IMR-90 (cell line): ENCODE measurements around the gene NECAB2. TPM values are rescaled to one million over a fixed set of nuclear protein-coding genes. Genes with fewer than 3 reads are reported as not detected.

Source experiments
- ATAC-seq: fragments of 200-7000 bp; cut with Tn5 transposase; 2 replicates; pipeline ENCODE4 v1.9.1; 2020; ENCODE audit warnings: low read depth, mild to moderate bottlenecking, moderate library complexity
- BruUV-seq: library from RNA; stranded (reverse); fragments of 400-500 nt; replicated peaks from 2 replicates; lab custom pipeline; 2021; lab: Mats Ljungman, UMichigan
- CTCF ChIA-PET: fragments of 300-600 bp; formaldehyde crosslinking; extraction: SDS; loops from one replicate; lab custom pipeline; 2021; ENCODE audit warnings: antibody characterized with exemption; lab: Yijun Ruan, JAX
- POLR2A ChIA-PET: fragments of 300-600 bp; sonication (Branson Sonifier 250); formaldehyde crosslinking; loops from one replicate; lab custom pipeline; 2022; ENCODE audit warnings: antibody characterized with exemption; ENCODE audit not compliant: unreplicated experiment; lab: Charles Lee
- DNase-seq: peaks from one replicate; pipeline ENCODE4 v3.0.0; 2013
- H2AFZ ChIP-seq: replicated peaks from 2 replicates; pipeline ENCODE3; 2013; ENCODE audit warnings: low read length, mild to moderate bottlenecking; ENCODE audit not compliant: poor library complexity
- H2AK5ac ChIP-seq: 2 replicates; pipeline ENCODE4 v1.6.1; 2013; ENCODE audit warnings: low read depth, low read length, inconsistent platforms
- H2AK9ac ChIP-seq: replicated peaks from 2 replicates; pipeline ENCODE3; 2013; ENCODE audit warnings: mild to moderate bottlenecking, low read depth, low read length, moderate library complexity; ENCODE audit not compliant: poor library complexity
- H2BK120ac ChIP-seq: 2 replicates; pipeline ENCODE4 v1.6.1; 2013; ENCODE audit warnings: low read depth, low read length, inconsistent platforms
- H2BK15ac ChIP-seq: 3 replicates; pipeline ENCODE4 v1.6.1; 2013; ENCODE audit warnings: low read depth, low read length, inconsistent platforms
- H2BK20ac ChIP-seq: 2 replicates; pipeline ENCODE4 v1.6.1; 2013; ENCODE audit warnings: low read depth, mild to moderate bottlenecking, inconsistent platforms, low read length, moderate library complexity
- H2BK5ac ChIP-seq: 2 replicates; pipeline ENCODE4 v1.6.1; 2013; ENCODE audit warnings: mild to moderate bottlenecking, low read depth, low read length, inconsistent platforms; ENCODE audit not compliant: poor library complexity, severe bottlenecking
- H3K14ac ChIP-seq: replicated peaks from 2 replicates; pipeline ENCODE4 v1.6.1; 2013; ENCODE audit warnings: low read depth, low read length, inconsistent platforms
- H3K18ac ChIP-seq: 2 replicates; pipeline ENCODE4 v1.6.1; 2013; ENCODE audit warnings: low read depth, low read length, control low read depth
- H3K23ac ChIP-seq: 2 replicates; pipeline ENCODE4 v1.6.1; 2013; ENCODE audit warnings: low read depth, low read length, inconsistent platforms
- H3K27ac ChIP-seq: 2 replicates; pipeline ENCODE4 v1.5.1; 2013; ENCODE audit warnings: mild to moderate bottlenecking, control low read depth, low read length; ENCODE audit not compliant: insufficient read depth
- H3K27me3 ChIP-seq: 2 replicates; pipeline ENCODE4 v1.6.1; 2013; ENCODE audit warnings: low read length; ENCODE audit not compliant: control insufficient read depth, insufficient read depth
- H3K36me3 ChIP-seq: 2 replicates; pipeline ENCODE4 v1.6.1; 2013; ENCODE audit warnings: low read length, mixed read lengths; ENCODE audit not compliant: control insufficient read depth, insufficient read depth
- H3K4ac ChIP-seq: 2 replicates; pipeline ENCODE4 v1.6.1; 2013; ENCODE audit warnings: low read depth, low read length, inconsistent platforms
- H3K4me1 ChIP-seq: 2 replicates; pipeline ENCODE4 v1.6.1; 2013; ENCODE audit warnings: low read length, mixed read lengths; ENCODE audit not compliant: control insufficient read depth, insufficient read depth
- H3K4me2 ChIP-seq: 2 replicates; pipeline ENCODE4 v1.6.1; 2013; ENCODE audit warnings: low read depth, mild to moderate bottlenecking, control low read depth, low read length, moderate library complexity
- H3K4me3 ChIP-seq: 2 replicates; pipeline ENCODE4 v1.5.1; 2013; ENCODE audit warnings: low read depth, mild to moderate bottlenecking, control low read depth, low read length, moderate library complexity; ENCODE audit not compliant: insufficient read depth
- H3K56ac ChIP-seq: 2 replicates; pipeline ENCODE4 v1.6.1; 2013; ENCODE audit warnings: low read length, inconsistent platforms; ENCODE audit not compliant: insufficient read depth; ENCODE audit errors: extremely low read depth
- H3K79me1 ChIP-seq, 2 experiments: 2 replicates each; pipeline ENCODE4 v1.6.1; 2013; ENCODE audit warnings: low read length in 2 of 2, inconsistent platforms in 1 of 2, low read depth in 1 of 2
- H3K9ac ChIP-seq: 2 replicates; pipeline ENCODE4 v1.6.1; 2013; ENCODE audit warnings: low read depth, low read length, control low read depth
- H3K9me1 ChIP-seq: 2 replicates; pipeline ENCODE4 v1.6.1; 2013; ENCODE audit warnings: low read length, inconsistent platforms; ENCODE audit not compliant: insufficient read depth
- H3K9me3 ChIP-seq: 2 replicates; pipeline ENCODE4 v1.6.1; 2013; ENCODE audit warnings: low read length; ENCODE audit not compliant: control insufficient read depth, insufficient read depth
- H4K20me1 ChIP-seq: 2 replicates; pipeline ENCODE4 v1.6.1; 2013; ENCODE audit warnings: low read length, inconsistent platforms; ENCODE audit not compliant: insufficient read depth
- H4K5ac ChIP-seq: 2 replicates; pipeline ENCODE4 v1.6.1; 2013; ENCODE audit warnings: mild to moderate bottlenecking, low read depth, low read length, control low read depth
- H4K8ac ChIP-seq, 2 experiments: 2 replicates each; pipeline ENCODE4 v1.6.1; 2013; ENCODE audit warnings: low read depth in 2 of 2, low read length in 2 of 2, control low read depth in 1 of 2, inconsistent platforms in 1 of 2
- H4K91ac ChIP-seq: 2 replicates; pipeline ENCODE4 v1.6.1; 2013; ENCODE audit warnings: low read depth, low read length, inconsistent platforms; ENCODE audit not compliant: insufficient read depth
- CEBPB ChIP-seq: IDR thresholded peaks from 2 replicates; pipeline ENCODE4 v1.6.1; 2012; ENCODE audit warnings: low read depth, low read length, improper control_type of control experiment
- CHD1 ChIP-seq: IDR thresholded peaks from 2 replicates; pipeline ENCODE4 v1.6.1; 2012; ENCODE audit warnings: low read depth, low read length, improper control_type of control experiment
- ELK1 ChIP-seq: fragments of 150-350 bp; IDR thresholded peaks from 2 replicates; pipeline ENCODE4 v1.6.1; 2016; ENCODE audit warnings: low read depth, mild to moderate bottlenecking, low read length, moderate library complexity, borderline replicate concordance
- FOS ChIP-seq: fragments of 150-350 bp; IDR thresholded peaks from 2 replicates; pipeline ENCODE4 v1.6.1; 2016; ENCODE audit warnings: low read depth, low read length
- MAFK ChIP-seq: IDR thresholded peaks from 2 replicates; pipeline ENCODE4 v1.6.1; 2012; ENCODE audit warnings: low read depth, low read length, improper control_type of control experiment
- MXI1 ChIP-seq: IDR thresholded peaks from 2 replicates; pipeline ENCODE4 v1.6.1; 2012; ENCODE audit warnings: low read depth, mild to moderate bottlenecking, low read length, moderate library complexity, borderline replicate concordance
- NFE2L2 ChIP-seq: fragments of 150-350 bp; IDR thresholded peaks from 2 replicates; pipeline ENCODE4 v1.6.1; 2016; ENCODE audit warnings: low read depth, mild to moderate bottlenecking, low read length
- POLR2A ChIP-seq: IDR thresholded peaks from 2 replicates; pipeline ENCODE4 v1.6.1; 2012; ENCODE audit warnings: mild to moderate bottlenecking, low read depth, low read length
- RCOR1 ChIP-seq: IDR thresholded peaks from 2 replicates; pipeline ENCODE4 v1.6.1; 2012; ENCODE audit warnings: mild to moderate bottlenecking, low read length, improper control_type of control experiment; ENCODE audit not compliant: insufficient replicate concordance
- RFX5 ChIP-seq: IDR thresholded peaks from 2 replicates; pipeline ENCODE4 v1.8.0; 2012; ENCODE audit warnings: low read depth, mild to moderate bottlenecking, low read length, moderate library complexity
- SMC3 ChIP-seq: fragments of 150-350 bp; IDR thresholded peaks from 2 replicates; pipeline ENCODE4 v1.6.1; 2016; ENCODE audit warnings: low read depth, mild to moderate bottlenecking, antibody characterized with exemption, low read length, moderate library complexity
- USF2 ChIP-seq: fragments of 150-350 bp; IDR thresholded peaks from 2 replicates; pipeline ENCODE4 v1.6.1; 2017; ENCODE audit warnings: mild to moderate bottlenecking, antibody characterized with exemption, low read length, low read depth
- WGBS, 2 experiments: methylation state at CpG; one replicate each; pipeline versions ENCODE4 v1.1.5 to v1.1.7; 2013; ENCODE audit warnings: missing lambda C conversion rate in 2 of 2; ENCODE audit not compliant: insufficient read length in 1 of 2; ENCODE audit errors: extremely low coverage in 2 of 2; 5-methylcytosine and 5-hydroxymethylcytosine counted together
- dilution Hi-C: fragments of 300-500 bp; cut with HindIII; formaldehyde crosslinking; loops from one replicate; pipeline ENCODE4 v1.14.3; 2018; ENCODE audit warnings: low sequenced_read_pairs; ENCODE audit not compliant: unreplicated experiment
- in situ Hi-C: fragments of 300-500 bp; cut with MboI; formaldehyde crosslinking; loops from 3 replicates; pipeline ENCODE4 v1.14.3; 2019; ENCODE audit warnings: low sequenced_read_pairs, inconsistent platforms, mixed read lengths
- intact Hi-C: fragments of 100-400 bp; cut with micrococcal nuclease; formaldehyde crosslinking; loops from 2 replicates; pipeline ENCODE4 v1.10.0; 2022
- polyA plus RNA-seq, 3 experiments: library from polyadenylated mRNA; depleted of rRNA; stranded (reverse); fragments of >200 nt; gene quantifications; 2 replicates each; pipeline ENCODE4 v1.2.3, GENCODE V29; 2012; ENCODE audit warnings: low replicate concordance in 1 of 3
- total RNA-seq: library from RNA; depleted of rRNA; stranded (reverse); fragments of >200 nt; gene quantifications from 2 replicates; pipeline ENCODE4 v1.2.3, GENCODE V29; 2012

NECAB2 gene
- total and polyA plus RNA-seq, 2 of the 4 experiments (the other 2 are of a cell fraction), result 0.27 TPM; not detected in 1

GRCh38 chr16:83977056-83977815 is 9.2 kb downstream of the NECAB2 start:
- Histone ChIP-seq H3K9me3 (peaks cover 14% of the 10 kb centered on the region), H3K9me1 (no peaks in the 10 kb centered on the region), H3K4ac (no peak overlapping the region), H3K4me3 (no peak overlapping the region), H3K9ac (no peak overlapping the region), H2BK5ac (no peak overlapping the region), H2BK20ac (no peak overlapping the region), H3K4me1 (no peaks in the 10 kb centered on the region), H3K18ac (no peak overlapping the region), H4K8ac (no peak overlapping the region), H4K5ac (no peak overlapping the region), H4K20me1 (no peaks in the 10 kb centered on the region; the same call in 1 of the 2 replicates), H3K14ac (no peak overlapping the region), H2AK5ac (no peak overlapping the region), H3K23ac (no peak overlapping the region), H3K56ac (no peak overlapping the region), H3K27ac (no peak overlapping the region), H2BK15ac (no peak overlapping the region), H4K91ac (no peak overlapping the region), H2AK9ac (no peak overlapping the region), H2AFZ (no peak overlapping the region), H3K36me3 (no peaks in the 10 kb centered on the region), H2BK120ac (no peak overlapping the region), H3K27me3 (peaks cover 29% of the 10 kb centered on the region), H3K79me1 (no peaks in the 10 kb centered on the region), H3K4me2 (no peak overlapping the region)
- no peak for TF ChIP-seq RFX5
- no peak for TF ChIP-seq CEBPB
- no peak for TF ChIP-seq SMC3
- TF ChIP-seq USF2, result no peak
- no peak for TF ChIP-seq POLR2A
- TF ChIP-seq MXI1, result no peak
- TF ChIP-seq FOS, result no peak
- no peak for TF ChIP-seq RCOR1
- TF ChIP-seq CHD1, result no peak
- TF ChIP-seq ELK1, result no peak
- no peak for TF ChIP-seq MAFK
- no peak for TF ChIP-seq NFE2L2
- in situ Hi-C loops (no loop called here), dilution Hi-C loops (no loop called here), intact Hi-C loops (no loop called here)
- ChIA-PET POLR2A (no interaction called here), CTCF (interaction anchor here (0.6 kb wide), 1 partner anchor 151 kb away, joined by 4 read pairs; no protein-coding TSS in a partner anchor)
- DNase-seq (no peak), ATAC-seq (no peak)
- WGBS, 2 experiments, result no CpG with 5 or more reads among the region's 6 CpGs
- BruUV-seq, result no TSS peak
